ENCODE data around the gene CTU1.
"Not testable (repeated sequence)": the region's sequence is repeated elsewhere in the genome, so short reads cannot be mapped to it uniquely, and the experiment has no call there.

The CTU1 gene

GRCh38 chr19:51108066-51108804, at the start of gene CTU1:
Gene CTU1 (minus strand): TSS chr19:51108409. CDS start chr19:51104569, 3,840 bp downstream.
- DNase-seq = peak; percentile 89

GRCh38 chr19:51157265-51157664, 49.1 kb upstream of the CTU1 start:
- DNase-seq = no peak

GRCh38 chr19:51156710-51157109, 48.5 kb upstream of the CTU1 start:
- no peak for DNase-seq

- no peak for DNase-seq
Measured at GRCh38 chr19:51150627-51151026, 42.4 kb upstream of the CTU1 start.

GRCh38 chr19:51148580-51148979, 40.4 kb upstream of the CTU1 start:
- DNase-seq = no peak

GRCh38 chr19:51147663-51148062, 39.5 kb upstream of the CTU1 start:
- no peak for DNase-seq

- no peak for DNase-seq
Measured at GRCh38 chr19:51146751-51147150, 38.5 kb upstream of the CTU1 start.

GRCh38 chr19:51145916-51146493, 37.8 kb upstream of the CTU1 start:
- no peak for DNase-seq

- no peak for DNase-seq
Measured at GRCh38 chr19:51144482-51145045, 36.4 kb upstream of the CTU1 start.

GRCh38 chr19:51143486-51143885, 35.3 kb upstream of the CTU1 start:
- no peak for DNase-seq

- not testable (repeated sequence) for DNase-seq
Measured at GRCh38 chr19:51142809-51143475, 34.7 kb upstream of the CTU1 start.

- no peak for DNase-seq
Measured at GRCh38 chr19:51142119-51142518, 33.9 kb upstream of the CTU1 start, which contains the start of gene SIGLEC7. Gene SIGLEC7 (plus strand): TSS chr19:51142301. CDS start chr19:51142370, 69 bp downstream.

GRCh38 chr19:51141181-51141580, 33.0 kb upstream of the CTU1 start:
- no peak for DNase-seq

GRCh38 chr19:51140441-51140840, 32.2 kb upstream of the CTU1 start:
- DNase-seq = no peak

- DNase-seq = no peak
Measured at GRCh38 chr19:51139299-51140014, 31.2 kb upstream of the CTU1 start.

- DNase-seq = no peak
Measured at GRCh38 chr19:51138549-51138979, 30.4 kb upstream of the CTU1 start.

GRCh38 chr19:51137792-51138425, 29.7 kb upstream of the CTU1 start:
- no peak for DNase-seq

- DNase-seq = no peak
Measured at GRCh38 chr19:51136851-51137551, 28.8 kb upstream of the CTU1 start.

- DNase-seq = no peak
Measured at GRCh38 chr19:51135986-51136762, 28.0 kb upstream of the CTU1 start.

GRCh38 chr19:51135004-51135403, 26.8 kb upstream of the CTU1 start:
- DNase-seq = no peak
